ENCODE data around the gene PPP1R15B. TPM values are rescaled to one million over a fixed set of nuclear protein-coding genes. Genes with fewer than 3 reads are reported as not detected.

PPP1R15B gene
- total and polyA plus RNA-seq, 2 of the 4 experiments (the other 2 are of a cell fraction), result 14.9 to 15.0 TPM

- ATAC-seq (ENCODE audit: low read depth), result no peak
- peak overlapping the region; percentile 52; the same call in 1 of the 2 replicates for H2AK5ac ChIP-seq (ENCODE audit: low read depth, low read length)
- no peaks in the 10 kb centered on the region for H3K9me3 ChIP-seq (ENCODE audit: control insufficient read depth, insufficient read depth, low read length)
- 0% methylated on average over 3 of the region's 10 CpGs; no CpG with 5 or more reads in 1 of the 2 experiments for WGBS, 2 experiments (ENCODE audit: extremely low coverage in 2 of 2, insufficient read length in 1 of 2)
- TF ChIP-seq FOS (IDR thresholded peaks at IDR 0.05; ENCODE audit: low read depth, low read length) (no peak), CHD1 (IDR thresholded peaks at IDR 0.05; ENCODE audit: low read depth, low read length) (0 out of 2 replicates have a peak, but pooled peaks have one; percentile 74), RCOR1 (IDR thresholded peaks at IDR 0.05; ENCODE audit: insufficient replicate concordance, low read length) (no peak), USF2 (IDR thresholded peaks at IDR 0.05; ENCODE audit: low read depth, low read length) (no peak), BHLHE40 (IDR thresholded peaks at IDR 0.05; ENCODE audit: low read depth, low read length) (no peak), MXI1 (IDR thresholded peaks at IDR 0.05; ENCODE audit: borderline replicate concordance, low read depth, low read length) (0 out of 2 replicates have a peak, but pooled peaks have one; percentile 16)
- dilution Hi-C loops (cut with HindIII; ENCODE audit: low sequenced_read_pairs, unreplicated experiment), result no loop called here
- no peak overlapping the region for H4K91ac ChIP-seq (ENCODE audit: insufficient read depth, low read depth, low read length)
- no peak overlapping the region for H4K5ac ChIP-seq (ENCODE audit: low read depth, low read length)
- H2BK15ac ChIP-seq (ENCODE audit: low read depth, low read length), result no peak overlapping the region
- H3K23ac ChIP-seq (ENCODE audit: low read depth, low read length), result peak overlapping the region; percentile 99
- H3K79me1 ChIP-seq (ENCODE audit: low read depth in 1 of 2, low read length in 2 of 2), result peaks cover 0 to 17% of the 10 kb centered on the region in 2 experiments; a peak in 1 of 4 replicates
- H3K36me3 ChIP-seq (ENCODE audit: control insufficient read depth, insufficient read depth, low read length), result peaks cover 4% of the 10 kb centered on the region
- no peak overlapping the region for H2BK20ac ChIP-seq (ENCODE audit: low read depth, low read length)
- H3K9ac ChIP-seq (ENCODE audit: low read depth, low read length), result peak overlapping the region; percentile 98
- peak overlapping the region; percentile 99 for H2AK9ac ChIP-seq (replicated peaks; ENCODE audit: low read depth, low read length, poor library complexity)
- POLR2A ChIA-PET (ENCODE audit: unreplicated experiment), result no interaction called here
- H3K27ac ChIP-seq (ENCODE audit: insufficient read depth, low read length), result peak overlapping the region; percentile 97
- H3K4me3 ChIP-seq (ENCODE audit: insufficient read depth, low read depth, low read length), result peak overlapping the region; percentile 85
- no peaks in the 10 kb centered on the region for H3K9me1 ChIP-seq (ENCODE audit: insufficient read depth, low read length)
- H3K14ac ChIP-seq (replicated peaks; ENCODE audit: low read depth, low read length), result peak overlapping the region; percentile 100
- H4K8ac ChIP-seq (ENCODE audit: low read depth in 2 of 2, low read length in 2 of 2), result no peak overlapping the region
- intact Hi-C loops (cut with micrococcal nuclease), result loop anchor here (1.0 kb wide), 1 partner anchor 93 kb away; no protein-coding TSS in a partner anchor
- H3K4me2 ChIP-seq (ENCODE audit: low read depth, low read length), result peak overlapping the region; percentile 94
- in situ Hi-C loops (cut with MboI; ENCODE audit: low sequenced_read_pairs), result no loop called here
- H3K27me3 ChIP-seq (ENCODE audit: control insufficient read depth, insufficient read depth, low read length), result no peaks in the 10 kb centered on the region
- CTCF ChIA-PET, result interaction anchor here (0.9 kb wide), 1 partner anchor 11 kb away, joined by 4 read pairs; no protein-coding TSS in a partner anchor
- H3K4ac ChIP-seq (ENCODE audit: low read depth, low read length), result peak overlapping the region; percentile 99
- H2BK120ac ChIP-seq (ENCODE audit: low read depth, low read length), result no peak overlapping the region
- no peaks in the 10 kb centered on the region for H3K4me1 ChIP-seq (ENCODE audit: control insufficient read depth, insufficient read depth, low read length)
- H4K20me1 ChIP-seq (ENCODE audit: insufficient read depth, low read length), result peaks cover 63% of the 10 kb centered on the region
- no peak overlapping the region for H3K18ac ChIP-seq (ENCODE audit: low read depth, low read length)
- peak overlapping the region; percentile 7 for H2BK5ac ChIP-seq (ENCODE audit: low read depth, low read length, poor library complexity, severe bottlenecking)
- DNase-seq, result no peak
- H3K56ac ChIP-seq (ENCODE audit: extremely low read depth, insufficient read depth, low read length), result peak overlapping the region; percentile 99
- no TSS peak for BruUV-seq (replicated peaks)
- H2AFZ ChIP-seq (replicated peaks; ENCODE audit: low read length, poor library complexity), result no peak overlapping the region
Measured at GRCh38 chr1:204409836-204410687, 1.6 kb downstream of the PPP1R15B start.
